ENCODE data around the gene PIGM. TPM values are rescaled to one million over a fixed set of nuclear protein-coding genes. Genes with fewer than 3 reads are reported as not detected.
A peak's percentile ranks its signal among the peaks of the same experiment; 100 is the strongest.

The PIGM gene
- total and polyA plus RNA-seq, 12 donors = 3.0 to 9.4 (median 7.3) TPM

GRCh38 chr1:160024195-160024905 is 7.4 kb downstream of the PIGM start:
- TF ChIP-seq POLR2A (IDR thresholded peaks at IDR 0.05) = no peak
- TF ChIP-seq, protein P1, sequence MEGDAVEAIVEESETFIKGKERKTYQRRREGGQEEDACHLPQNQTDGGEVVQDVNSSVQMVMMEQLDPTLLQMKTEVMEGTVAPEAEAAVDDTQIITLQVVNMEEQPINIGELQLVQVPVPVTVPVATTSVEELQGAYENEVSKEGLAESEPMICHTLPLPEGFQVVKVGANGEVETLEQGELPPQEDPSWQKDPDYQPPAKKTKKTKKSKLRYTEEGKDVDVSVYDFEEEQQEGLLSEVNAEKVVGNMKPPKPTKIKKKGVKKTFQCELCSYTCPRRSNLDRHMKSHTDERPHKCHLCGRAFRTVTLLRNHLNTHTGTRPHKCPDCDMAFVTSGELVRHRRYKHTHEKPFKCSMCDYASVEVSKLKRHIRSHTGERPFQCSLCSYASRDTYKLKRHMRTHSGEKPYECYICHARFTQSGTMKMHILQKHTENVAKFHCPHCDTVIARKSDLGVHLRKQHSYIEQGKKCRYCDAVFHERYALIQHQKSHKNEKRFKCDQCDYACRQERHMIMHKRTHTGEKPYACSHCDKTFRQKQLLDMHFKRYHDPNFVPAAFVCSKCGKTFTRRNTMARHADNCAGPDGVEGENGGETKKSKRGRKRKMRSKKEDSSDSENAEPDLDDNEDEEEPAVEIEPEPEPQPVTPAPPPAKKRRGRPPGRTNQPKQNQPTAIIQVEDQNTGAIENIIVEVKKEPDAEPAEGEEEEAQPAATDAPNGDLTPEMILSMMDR (IDR thresholded peaks at IDR 0.05) = no peak
- Histone ChIP-seq H3K27me3 (no peaks in the 10 kb centered on the region), H3K4me1 (replicated peaks in 1 of 2) (peaks cover 0 to 29% of the 10 kb centered on the region in 2 donors), H3K36me3 (replicated peaks in 1 of 2) (no peaks in the 10 kb centered on the region), H3K9me3 (replicated peaks in 1 of 3) (no peaks in the 10 kb centered on the region), H3K4me3 (no peak overlapping the region), H3K27ac (peak overlapping the region in 2 of 5 donors; percentile 3 to 8)
- intact Hi-C loops (cut with DNase I) = no loop called here
- 55 to 88% (median 65%) methylated on average over 2 of the region's 2 CpGs for WGBS, 4 donors
- no peak for DNase-seq

GRCh38 chr1:160022330-160023310 is 9.2 kb downstream of the PIGM start:
- 48 to 70% (median 59%) methylated on average over 6 of the region's 6 CpGs for WGBS, 4 donors
- TF ChIP-seq, protein P1 (IDR thresholded peaks at IDR 0.05) = no peak
- no peak for TF ChIP-seq POLR2A (IDR thresholded peaks at IDR 0.05)
- Histone ChIP-seq H3K27me3 (no peaks in the 10 kb centered on the region), H3K27ac (no peak overlapping the region), H3K9me3 (replicated peaks in 1 of 3) (no peaks in the 10 kb centered on the region), H3K4me1 (replicated peaks in 1 of 2) (peaks cover 0 to 18% of the 10 kb centered on the region in 2 donors), H3K4me3 (no peak overlapping the region), H3K36me3 (replicated peaks in 1 of 2) (no peaks in the 10 kb centered on the region)
- intact Hi-C loops (cut with DNase I) = no loop called here
- DNase-seq = no peak

GRCh38 chr1:160021376-160022074 is 10.3 kb downstream of the PIGM start:
- TF ChIP-seq, protein P1 (IDR thresholded peaks at IDR 0.05) = no peak
- no peak for TF ChIP-seq POLR2A (IDR thresholded peaks at IDR 0.05)
- no peaks in the 10 kb centered on the region for H3K36me3 ChIP-seq (replicated peaks in 1 of 2)
- intact Hi-C loops (cut with DNase I) = no loop called here
- peaks cover 0 to 18% of the 10 kb centered on the region in 2 donors for H3K4me1 ChIP-seq (replicated peaks in 1 of 2)
- no peak overlapping the region for H3K27ac ChIP-seq
- H3K4me3 ChIP-seq = no peak overlapping the region
- DNase-seq = no peak
- WGBS, 4 donors = 57 to 83% (median 77%) methylated on average over 5 of the region's 5 CpGs
- no peaks in the 10 kb centered on the region for H3K27me3 ChIP-seq
- H3K9me3 ChIP-seq (replicated peaks in 1 of 3) = no peaks in the 10 kb centered on the region

DNA sequence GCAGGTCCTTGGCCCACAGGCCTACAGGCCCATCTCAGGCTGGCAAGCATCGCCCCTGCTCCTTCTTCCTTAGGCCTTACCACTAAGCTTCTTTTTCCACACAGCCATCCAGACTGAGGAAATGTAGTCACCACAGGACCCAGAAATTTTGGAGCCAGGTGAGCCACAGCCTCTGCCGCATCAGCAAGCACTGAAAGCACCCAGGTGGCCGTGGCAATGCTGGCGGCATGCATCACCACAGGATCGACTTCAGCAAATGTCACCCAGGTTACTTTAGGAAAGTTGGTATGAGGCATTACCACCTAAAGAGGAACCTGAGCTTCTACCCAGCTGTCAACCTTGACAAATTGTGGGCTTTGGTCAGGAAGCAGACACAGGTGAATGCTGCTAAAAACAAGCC is 11.6 kb downstream of the PIGM start:
- intact Hi-C loops (cut with DNase I) = no loop called here
- no peaks in the 10 kb centered on the region for H3K9me3 ChIP-seq (replicated peaks in 1 of 3)
- H3K36me3 ChIP-seq (replicated peaks in 1 of 2) = no peaks in the 10 kb centered on the region
- no peaks in the 10 kb centered on the region for H3K27me3 ChIP-seq
- H3K27ac ChIP-seq = no peak overlapping the region
- WGBS, 4 donors = 76 to 94% (median 89%) methylated on average over 2 to 5 of the region's 5 CpGs
- TF ChIP-seq, protein P1 (IDR thresholded peaks at IDR 0.05) = no peak
- no peak for TF ChIP-seq POLR2A (IDR thresholded peaks at IDR 0.05)
- no peak for DNase-seq
- no peak overlapping the region for H3K4me3 ChIP-seq
- peaks cover 0 to 18% of the 10 kb centered on the region in 2 donors for H3K4me1 ChIP-seq (replicated peaks in 1 of 2)
